Neuron (in vitro differentiated cells): ENCODE data around the gene BORCS8.

ENCODE experiments used
- H2AFZ ChIP-seq: one replicate; pipeline ENCODE4 v1.6.1; 2013; ENCODE audit warnings: low read depth, mild to moderate bottlenecking, inconsistent platforms, low read length, moderate library complexity
- H3K27me3 ChIP-seq: one replicate; pipeline ENCODE4 v1.6.1; 2013; ENCODE audit warnings: low read length; ENCODE audit not compliant: insufficient read depth
- H3K36me3 ChIP-seq: one replicate; pipeline ENCODE4 v1.6.1; 2013; ENCODE audit warnings: low read length; ENCODE audit not compliant: insufficient read depth
- H3K4me1 ChIP-seq: one replicate; pipeline ENCODE4 v1.6.1; 2013; ENCODE audit warnings: low read length; ENCODE audit not compliant: insufficient read depth
- H3K4me3 ChIP-seq: 2 replicates; pipeline ENCODE4 v1.5.1; 2013; ENCODE audit warnings: mild to moderate bottlenecking, low read length, moderate library complexity
- H3K9me3 ChIP-seq: one replicate; pipeline ENCODE4 v1.6.1; 2013; ENCODE audit warnings: low read length

BORCS8 gene

DNA sequence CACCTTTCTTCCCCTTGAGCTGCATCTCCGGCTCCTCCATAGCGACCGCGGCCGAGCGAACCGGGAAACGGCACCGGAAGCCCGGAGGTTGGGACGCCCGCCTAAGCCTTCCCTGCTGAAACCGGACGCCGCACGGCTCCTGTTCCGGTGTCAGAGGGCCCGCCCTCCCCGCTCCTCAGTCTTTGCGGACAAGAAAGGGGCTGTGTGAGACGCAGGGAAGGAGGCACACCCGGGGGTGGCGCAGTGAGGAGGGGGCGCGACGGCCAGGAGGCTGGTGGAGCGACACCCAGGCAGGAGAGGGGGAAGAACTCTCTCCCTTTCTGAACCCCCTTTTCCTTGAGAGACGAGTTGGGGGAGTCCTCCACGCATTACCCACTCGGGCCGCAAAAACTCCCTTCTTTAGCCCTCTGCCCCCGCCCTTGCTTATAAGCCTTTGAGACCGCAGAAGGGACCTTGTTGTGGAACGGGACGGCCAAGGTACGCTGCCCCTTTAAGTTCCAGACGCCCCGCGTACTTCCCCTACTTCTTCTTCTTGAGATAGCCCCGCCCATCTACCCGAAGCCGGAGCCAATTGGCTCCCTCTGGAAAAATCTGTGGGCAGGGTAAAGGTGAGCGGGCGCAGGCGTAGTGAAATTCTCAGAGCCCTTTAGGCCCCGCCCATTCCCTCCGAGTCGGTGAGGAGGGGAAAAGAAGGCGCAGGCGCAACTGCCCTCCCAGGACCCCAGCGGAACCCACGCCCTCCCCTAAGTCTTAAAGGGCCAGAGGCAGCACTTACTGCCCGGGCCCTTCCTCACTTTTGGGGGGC is at the start of gene BORCS8, which contains the start of gene RFXANK:
BORCS8 (minus strand) TSS at position 75 of the 805 bp plus-strand sequence; CDS start at position 40, 35 bp downstream.
RFXANK (plus strand) TSS at position 181 of the 805 bp plus-strand sequence. CDS start 1,689 bp downstream, outside the sequence.
- H3K36me3 ChIP-seq, result peaks cover 17% of the 10 kb centered on the region
- H3K27me3 ChIP-seq, result no peaks in the 10 kb centered on the region
- peak within 1 kb of the TSS; percentile 68 for H2AFZ ChIP-seq
- H3K4me3 ChIP-seq, result peak within 1 kb of the TSS; percentile 99
- no peaks in the 10 kb centered on the region for H3K9me3 ChIP-seq
- H3K4me1 ChIP-seq, result peaks cover 17% of the 10 kb centered on the region

DNA sequence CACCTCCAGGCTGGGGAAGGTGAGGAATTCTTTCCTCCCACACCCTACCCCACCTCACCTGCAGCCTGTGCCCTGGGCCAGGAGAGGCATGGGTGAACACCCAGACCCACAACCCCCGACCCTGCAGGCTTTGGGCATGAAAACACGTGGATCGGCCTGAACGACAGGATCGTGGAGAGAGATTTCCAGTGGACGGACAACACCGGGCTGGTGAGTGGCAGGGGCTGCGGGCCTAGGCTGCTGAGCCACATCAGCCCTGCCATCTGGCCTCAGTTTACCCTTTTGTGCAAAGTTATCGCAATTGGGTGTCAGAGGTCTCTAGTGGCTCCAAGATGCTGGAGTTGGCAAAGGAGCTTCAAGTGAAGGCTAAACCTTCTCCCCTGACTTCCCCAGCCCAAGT is 48.5 kb upstream of the BORCS8 start:
- no peak overlapping the region for H2AFZ ChIP-seq
- no peaks in the 10 kb centered on the region for H3K27me3 ChIP-seq
- H3K4me3 ChIP-seq, result no peak overlapping the region
- H3K36me3 ChIP-seq, result peaks cover 46% of the 10 kb centered on the region
- H3K9me3 ChIP-seq, result peaks cover 8% of the 10 kb centered on the region
- H3K4me1 ChIP-seq, result no peaks in the 10 kb centered on the region

DNA sequence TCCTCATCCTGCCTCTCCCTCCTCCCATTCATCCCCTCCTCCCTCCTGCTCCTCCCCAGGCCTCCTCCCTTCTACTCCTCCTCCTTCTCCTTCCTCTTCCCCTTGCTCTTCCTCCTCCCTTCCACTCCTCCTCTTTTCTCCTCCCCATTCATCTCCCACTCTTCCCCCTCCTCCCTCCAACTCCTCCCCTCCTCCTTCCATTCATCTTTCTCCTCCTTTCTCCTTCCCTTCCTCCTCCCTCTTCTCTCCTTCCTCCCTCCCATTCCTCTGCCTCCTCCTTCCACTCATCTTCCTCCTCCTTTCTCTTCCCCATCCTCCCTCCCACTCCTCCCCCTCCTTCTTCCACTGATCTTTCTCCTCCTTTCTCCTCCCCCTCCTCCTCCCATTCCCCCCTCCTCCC is 47.7 kb upstream of the BORCS8 start:
- Histone ChIP-seq H3K9me3 (peaks cover 12% of the 10 kb centered on the region), H3K4me3 (no peak overlapping the region), H3K4me1 (no peaks in the 10 kb centered on the region), H2AFZ (no peak overlapping the region), H3K36me3 (peaks cover 45% of the 10 kb centered on the region), H3K27me3 (no peaks in the 10 kb centered on the region)

DNA sequence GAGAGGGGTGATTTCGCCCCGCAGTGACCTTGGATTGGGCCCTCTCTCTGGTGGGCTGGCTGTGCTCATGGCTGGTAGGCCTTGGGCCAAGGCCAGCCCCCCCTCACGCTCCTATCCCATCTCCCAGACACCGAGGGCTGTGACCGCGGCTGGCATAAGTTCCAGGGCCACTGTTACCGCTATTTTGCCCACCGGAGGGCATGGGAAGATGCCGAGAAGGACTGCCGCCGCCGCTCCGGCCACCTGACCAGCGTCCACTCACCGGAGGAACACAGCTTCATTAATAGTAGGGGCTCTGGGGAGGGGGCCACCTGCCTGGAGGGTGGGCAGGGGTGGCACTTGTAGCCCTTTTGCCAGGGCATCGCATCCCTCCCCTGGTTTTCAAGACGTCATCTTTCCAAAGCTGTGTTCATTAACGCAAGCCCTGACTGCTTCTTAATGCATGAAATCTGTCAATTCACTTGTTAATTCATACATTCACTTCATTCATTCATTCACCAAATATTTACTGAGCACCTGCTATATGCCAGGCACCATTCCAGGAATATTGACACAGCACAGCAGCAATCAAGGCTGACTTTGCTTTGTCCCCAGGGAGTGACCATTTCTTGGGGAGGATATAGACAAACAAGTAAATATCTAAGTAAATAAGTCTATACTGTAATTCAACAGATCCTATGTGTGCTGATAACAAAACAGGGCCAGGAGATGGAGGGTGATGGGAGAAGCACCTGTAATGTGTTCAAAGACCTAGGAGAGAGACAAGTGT is 46.4 kb upstream of the BORCS8 start:
- Histone ChIP-seq H3K36me3 (peaks cover 57% of the 10 kb centered on the region), H2AFZ (no peak overlapping the region), H3K27me3 (no peaks in the 10 kb centered on the region), H3K9me3 (peaks cover 24% of the 10 kb centered on the region), H3K4me3 (no peak overlapping the region), H3K4me1 (no peaks in the 10 kb centered on the region)

DNA sequence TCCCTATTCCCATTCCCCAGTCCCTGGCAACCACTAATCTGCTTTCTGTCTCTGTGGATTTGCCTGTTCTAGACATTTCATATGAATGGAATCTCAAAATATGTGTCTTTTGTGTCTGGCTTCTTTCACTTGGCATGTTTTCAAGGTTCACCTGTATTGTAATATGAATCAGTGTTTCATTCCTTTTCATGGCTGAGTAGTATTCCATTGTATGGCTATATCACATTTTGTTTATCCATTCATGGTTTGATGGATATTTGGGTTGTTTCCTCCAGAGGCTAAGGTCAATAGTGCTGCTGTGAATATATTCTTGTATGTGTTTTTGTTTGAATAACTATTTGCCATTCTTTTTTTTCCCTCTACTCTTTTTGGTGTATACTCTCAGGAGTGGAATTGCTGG is 44.2 kb upstream of the BORCS8 start:
- Histone ChIP-seq H3K4me3 (no peak overlapping the region), H3K9me3 (peaks cover 29% of the 10 kb centered on the region), H2AFZ (no peak overlapping the region), H3K4me1 (no peaks in the 10 kb centered on the region), H3K36me3 (peaks cover 69% of the 10 kb centered on the region), H3K27me3 (no peaks in the 10 kb centered on the region)

DNA sequence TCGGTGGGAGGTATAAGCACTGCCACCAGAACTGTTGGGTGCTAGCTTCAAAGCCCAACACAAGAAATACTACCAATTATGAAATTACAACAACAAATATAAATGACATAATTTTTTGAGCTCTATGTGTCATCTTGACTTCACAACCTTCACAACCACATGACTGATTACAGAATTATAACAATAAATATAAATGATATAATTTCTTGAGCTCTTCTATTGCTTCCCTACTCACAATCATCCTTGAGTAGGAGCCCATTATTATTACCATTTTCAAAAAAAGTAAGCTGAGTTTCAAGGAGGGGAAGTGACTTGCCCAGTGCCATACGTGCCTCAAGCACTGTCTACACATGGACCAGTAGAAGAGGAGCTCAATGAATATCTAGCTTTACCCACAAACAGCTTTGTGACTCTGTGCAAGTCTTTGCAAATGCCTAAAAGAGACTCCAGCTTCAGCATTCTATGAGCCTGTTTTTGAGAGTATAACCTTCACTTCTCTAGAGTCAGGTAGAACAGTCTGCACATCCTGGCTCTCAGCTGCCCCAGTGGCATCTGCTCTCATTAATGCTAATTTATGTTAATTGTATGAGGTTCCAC is 42.4 kb upstream of the BORCS8 start:
- no peaks in the 10 kb centered on the region for H3K4me1 ChIP-seq
- H3K9me3 ChIP-seq, result peaks cover 29% of the 10 kb centered on the region
- no peaks in the 10 kb centered on the region for H3K27me3 ChIP-seq
- H2AFZ ChIP-seq, result no peak overlapping the region
- H3K36me3 ChIP-seq, result peaks cover 70% of the 10 kb centered on the region
- H3K4me3 ChIP-seq, result no peak overlapping the region

DNA sequence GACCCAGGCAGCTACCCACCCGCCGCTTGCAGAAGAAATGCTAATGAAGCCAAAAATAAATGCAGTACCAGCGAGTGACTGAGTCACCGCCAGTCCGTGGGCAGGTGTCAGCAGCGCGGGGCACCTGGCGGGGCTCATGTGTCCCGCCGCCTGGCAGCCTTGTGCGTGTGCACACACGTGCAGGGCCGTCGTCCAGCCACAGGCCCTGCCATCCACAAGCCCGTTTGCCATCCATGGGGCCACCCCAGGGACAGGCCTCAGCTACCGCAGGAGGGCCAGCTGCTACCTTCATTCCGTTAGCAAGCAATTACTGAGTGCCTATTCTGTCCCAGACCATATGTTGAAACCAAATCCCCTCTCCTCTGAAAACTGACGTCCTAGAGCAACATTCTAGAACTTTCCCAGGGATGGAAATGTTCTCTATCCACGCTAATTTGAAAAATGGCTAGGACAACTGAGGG is 40.3 kb upstream of the BORCS8 start:
- no peaks in the 10 kb centered on the region for H3K27me3 ChIP-seq
- no peak overlapping the region for H3K4me3 ChIP-seq
- peaks cover 29% of the 10 kb centered on the region for H3K9me3 ChIP-seq
- peaks cover 77% of the 10 kb centered on the region for H3K36me3 ChIP-seq
- H3K4me1 ChIP-seq, result no peaks in the 10 kb centered on the region
- H2AFZ ChIP-seq, result no peak overlapping the region

DNA sequence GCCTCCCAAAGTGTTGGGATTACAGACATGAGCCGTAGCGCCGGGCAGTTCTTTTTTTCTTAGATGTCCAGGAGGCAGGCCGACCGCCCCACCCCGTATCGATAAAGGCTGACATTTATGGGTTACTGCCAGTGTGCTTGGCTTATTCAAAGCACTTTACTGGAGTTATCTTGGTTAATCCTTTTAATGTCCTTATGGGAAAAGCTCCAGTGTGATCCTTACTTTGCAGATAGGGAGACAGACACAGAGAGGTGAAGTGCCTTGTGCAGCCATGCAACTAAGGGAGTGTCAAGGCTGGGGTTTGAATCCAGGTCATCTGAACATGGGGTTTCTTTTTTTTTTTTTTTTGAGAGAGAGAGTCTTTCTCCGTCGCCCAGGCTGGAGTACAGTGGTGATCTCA is 39.0 kb upstream of the BORCS8 start:
- peaks cover 26% of the 10 kb centered on the region for H3K9me3 ChIP-seq

DNA sequence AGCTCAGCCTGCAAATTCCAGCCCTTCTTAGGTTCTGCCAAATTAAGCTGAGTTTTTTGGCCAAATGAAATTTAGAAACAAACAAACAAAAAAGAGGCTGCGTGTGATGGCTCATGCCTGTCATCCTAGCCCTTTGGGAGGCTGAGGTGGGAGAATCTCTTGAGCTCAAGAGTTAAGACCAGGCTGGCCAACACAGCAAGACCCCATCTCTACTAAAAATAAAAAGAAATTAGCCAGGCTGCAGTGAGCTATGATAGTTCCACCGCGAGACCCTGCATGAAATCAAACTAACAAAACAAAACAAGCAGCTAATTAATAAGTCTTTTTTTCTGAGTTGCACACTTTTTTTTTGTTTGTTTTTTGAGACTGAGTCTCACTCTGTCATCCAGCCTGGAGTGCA is 37.7 kb upstream of the BORCS8 start:
- peaks cover 17% of the 10 kb centered on the region for H3K9me3 ChIP-seq
- H3K36me3 ChIP-seq, result peaks cover 79% of the 10 kb centered on the region
- H3K4me3 ChIP-seq, result no peak overlapping the region
- no peaks in the 10 kb centered on the region for H3K4me1 ChIP-seq
- H3K27me3 ChIP-seq, result no peaks in the 10 kb centered on the region
- no peak overlapping the region for H2AFZ ChIP-seq

More for the DNA sequence above, 39.0 kb upstream of the BORCS8 start:
- H3K4me1 ChIP-seq, result no peaks in the 10 kb centered on the region
- H3K27me3 ChIP-seq, result no peaks in the 10 kb centered on the region
- no peak overlapping the region for H2AFZ ChIP-seq
- H3K36me3 ChIP-seq, result peaks cover 78% of the 10 kb centered on the region
- H3K4me3 ChIP-seq, result no peak overlapping the region

DNA sequence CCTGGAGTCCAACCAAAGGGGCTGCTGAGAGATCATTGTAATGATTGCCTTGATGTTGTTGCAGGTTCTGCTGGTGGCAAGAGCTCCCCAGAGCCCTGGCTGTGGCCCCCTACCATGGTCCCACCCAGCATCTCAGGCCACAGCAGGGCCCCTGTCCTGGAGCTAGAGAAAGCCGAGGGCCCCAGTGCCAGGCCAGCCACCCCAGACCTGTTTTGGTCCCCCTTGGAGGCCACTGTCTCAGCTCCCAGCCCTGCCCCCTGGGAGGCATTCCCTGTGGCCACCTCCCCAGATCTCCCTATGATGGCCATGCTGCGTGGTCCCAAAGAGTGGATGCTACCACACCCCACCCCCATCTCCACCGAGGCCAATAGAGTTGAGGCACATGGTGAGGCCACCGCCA is 35.3 kb upstream of the BORCS8 start:
- H2AFZ ChIP-seq, result no peak overlapping the region
- H3K27me3 ChIP-seq, result no peaks in the 10 kb centered on the region
- H3K4me1 ChIP-seq, result no peaks in the 10 kb centered on the region
- peaks cover 7% of the 10 kb centered on the region for H3K9me3 ChIP-seq
- H3K36me3 ChIP-seq, result peaks cover 79% of the 10 kb centered on the region
- H3K4me3 ChIP-seq, result no peak overlapping the region

DNA sequence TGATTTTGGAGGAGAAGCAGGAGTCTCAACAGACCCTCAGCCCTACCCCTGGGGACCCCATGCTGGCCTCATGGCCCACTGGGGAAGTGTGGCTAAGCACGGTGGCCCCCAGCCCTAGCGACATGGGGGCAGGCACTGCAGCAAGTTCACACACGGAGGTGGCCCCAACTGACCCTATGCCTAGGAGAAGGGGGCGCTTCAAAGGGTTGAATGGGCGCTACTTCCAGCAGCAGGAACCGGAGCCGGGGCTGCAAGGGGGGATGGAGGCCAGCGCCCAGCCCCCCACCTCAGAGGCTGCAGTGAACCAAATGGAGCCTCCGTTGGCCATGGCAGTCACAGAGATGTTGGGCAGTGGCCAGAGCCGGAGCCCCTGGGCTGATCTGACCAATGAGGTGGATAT is 34.7 kb upstream of the BORCS8 start:
- Histone ChIP-seq H3K36me3 (peaks cover 79% of the 10 kb centered on the region), H3K4me3 (no peak overlapping the region), H2AFZ (no peak overlapping the region), H3K9me3 (peaks cover 6% of the 10 kb centered on the region), H3K27me3 (no peaks in the 10 kb centered on the region), H3K4me1 (no peaks in the 10 kb centered on the region)

DNA sequence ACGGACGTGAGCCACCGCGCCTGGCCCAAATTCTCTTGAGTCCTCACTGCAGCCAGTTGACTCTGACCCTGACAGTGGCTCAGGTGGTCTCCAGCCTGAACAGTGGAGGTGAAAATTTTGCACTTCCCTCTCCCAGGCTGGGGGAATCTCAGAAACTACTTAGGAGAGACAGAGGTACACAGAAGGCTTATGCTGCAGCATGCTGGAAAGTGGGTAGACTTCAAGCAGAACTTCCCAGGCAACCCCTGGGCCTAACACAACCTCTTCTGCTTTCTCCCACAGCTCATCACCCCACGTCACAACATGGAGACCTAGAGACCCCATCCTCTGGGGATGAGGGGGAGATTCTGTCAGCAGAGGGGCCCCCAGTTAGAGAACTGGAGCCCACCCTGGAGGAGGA is 34.3 kb upstream of the BORCS8 start:
- Histone ChIP-seq H2AFZ (no peak overlapping the region), H3K4me3 (no peak overlapping the region), H3K9me3 (peaks cover 6% of the 10 kb centered on the region), H3K27me3 (no peaks in the 10 kb centered on the region), H3K4me1 (no peaks in the 10 kb centered on the region), H3K36me3 (peaks cover 77% of the 10 kb centered on the region)
